IMR-90 (cell line): ENCODE results near the gene NLRP1. TPM values are rescaled to one million over a fixed set of nuclear protein-coding genes. Genes with fewer than 3 reads are reported as not detected.

Experiments used
- ATAC-seq: fragments of 200-7000 bp; cut with Tn5 transposase; 2 replicates; pipeline ENCODE4 v1.9.1; 2020; ENCODE audit warnings: low read depth, mild to moderate bottlenecking, moderate library complexity
- BruUV-seq: library from RNA; stranded (reverse); fragments of 400-500 nt; replicated peaks from 2 replicates; lab custom pipeline; 2021; lab: Mats Ljungman, UMichigan
- CTCF ChIA-PET: fragments of 300-600 bp; formaldehyde crosslinking; extraction: SDS; loops from one replicate; lab custom pipeline; 2021; ENCODE audit warnings: antibody characterized with exemption; lab: Yijun Ruan, JAX
- POLR2A ChIA-PET: fragments of 300-600 bp; sonication (Branson Sonifier 250); formaldehyde crosslinking; loops from one replicate; lab custom pipeline; 2022; ENCODE audit warnings: antibody characterized with exemption; ENCODE audit not compliant: unreplicated experiment; lab: Charles Lee
- DNase-seq: peaks from one replicate; pipeline ENCODE4 v3.0.0; 2013
- H2AFZ ChIP-seq: replicated peaks from 2 replicates; pipeline ENCODE3; 2013; ENCODE audit warnings: low read length, mild to moderate bottlenecking; ENCODE audit not compliant: poor library complexity
- H2AK5ac ChIP-seq: 2 replicates; pipeline ENCODE4 v1.6.1; 2013; ENCODE audit warnings: low read depth, low read length, inconsistent platforms
- H2AK9ac ChIP-seq: replicated peaks from 2 replicates; pipeline ENCODE3; 2013; ENCODE audit warnings: mild to moderate bottlenecking, low read depth, low read length, moderate library complexity; ENCODE audit not compliant: poor library complexity
- H2BK120ac ChIP-seq: 2 replicates; pipeline ENCODE4 v1.6.1; 2013; ENCODE audit warnings: low read depth, low read length, inconsistent platforms
- H2BK15ac ChIP-seq: 3 replicates; pipeline ENCODE4 v1.6.1; 2013; ENCODE audit warnings: low read depth, low read length, inconsistent platforms
- H2BK20ac ChIP-seq: 2 replicates; pipeline ENCODE4 v1.6.1; 2013; ENCODE audit warnings: low read depth, mild to moderate bottlenecking, inconsistent platforms, low read length, moderate library complexity
- H2BK5ac ChIP-seq: 2 replicates; pipeline ENCODE4 v1.6.1; 2013; ENCODE audit warnings: mild to moderate bottlenecking, low read depth, low read length, inconsistent platforms; ENCODE audit not compliant: poor library complexity, severe bottlenecking
- H3K14ac ChIP-seq: replicated peaks from 2 replicates; pipeline ENCODE4 v1.6.1; 2013; ENCODE audit warnings: low read depth, low read length, inconsistent platforms
- H3K18ac ChIP-seq: 2 replicates; pipeline ENCODE4 v1.6.1; 2013; ENCODE audit warnings: low read depth, low read length, control low read depth
- H3K23ac ChIP-seq: 2 replicates; pipeline ENCODE4 v1.6.1; 2013; ENCODE audit warnings: low read depth, low read length, inconsistent platforms
- H3K27ac ChIP-seq: 2 replicates; pipeline ENCODE4 v1.5.1; 2013; ENCODE audit warnings: mild to moderate bottlenecking, control low read depth, low read length; ENCODE audit not compliant: insufficient read depth
- H3K27me3 ChIP-seq: 2 replicates; pipeline ENCODE4 v1.6.1; 2013; ENCODE audit warnings: low read length; ENCODE audit not compliant: control insufficient read depth, insufficient read depth
- H3K36me3 ChIP-seq: 2 replicates; pipeline ENCODE4 v1.6.1; 2013; ENCODE audit warnings: low read length, mixed read lengths; ENCODE audit not compliant: control insufficient read depth, insufficient read depth
- H3K4ac ChIP-seq: 2 replicates; pipeline ENCODE4 v1.6.1; 2013; ENCODE audit warnings: low read depth, low read length, inconsistent platforms
- H3K4me1 ChIP-seq: 2 replicates; pipeline ENCODE4 v1.6.1; 2013; ENCODE audit warnings: low read length, mixed read lengths; ENCODE audit not compliant: control insufficient read depth, insufficient read depth
- H3K4me2 ChIP-seq: 2 replicates; pipeline ENCODE4 v1.6.1; 2013; ENCODE audit warnings: low read depth, mild to moderate bottlenecking, control low read depth, low read length, moderate library complexity
- H3K4me3 ChIP-seq: 2 replicates; pipeline ENCODE4 v1.5.1; 2013; ENCODE audit warnings: low read depth, mild to moderate bottlenecking, control low read depth, low read length, moderate library complexity; ENCODE audit not compliant: insufficient read depth
- H3K56ac ChIP-seq: 2 replicates; pipeline ENCODE4 v1.6.1; 2013; ENCODE audit warnings: low read length, inconsistent platforms; ENCODE audit not compliant: insufficient read depth; ENCODE audit errors: extremely low read depth
- H3K79me1 ChIP-seq, 2 experiments: 2 replicates each; pipeline ENCODE4 v1.6.1; 2013; ENCODE audit warnings: low read length in 2 of 2, inconsistent platforms in 1 of 2, low read depth in 1 of 2
- H3K9ac ChIP-seq: 2 replicates; pipeline ENCODE4 v1.6.1; 2013; ENCODE audit warnings: low read depth, low read length, control low read depth
- H3K9me1 ChIP-seq: 2 replicates; pipeline ENCODE4 v1.6.1; 2013; ENCODE audit warnings: low read length, inconsistent platforms; ENCODE audit not compliant: insufficient read depth
- H3K9me3 ChIP-seq: 2 replicates; pipeline ENCODE4 v1.6.1; 2013; ENCODE audit warnings: low read length; ENCODE audit not compliant: control insufficient read depth, insufficient read depth
- H4K20me1 ChIP-seq: 2 replicates; pipeline ENCODE4 v1.6.1; 2013; ENCODE audit warnings: low read length, inconsistent platforms; ENCODE audit not compliant: insufficient read depth
- H4K5ac ChIP-seq: 2 replicates; pipeline ENCODE4 v1.6.1; 2013; ENCODE audit warnings: mild to moderate bottlenecking, low read depth, low read length, control low read depth
- H4K8ac ChIP-seq, 2 experiments: 2 replicates each; pipeline ENCODE4 v1.6.1; 2013; ENCODE audit warnings: low read depth in 2 of 2, low read length in 2 of 2, control low read depth in 1 of 2, inconsistent platforms in 1 of 2
- H4K91ac ChIP-seq: 2 replicates; pipeline ENCODE4 v1.6.1; 2013; ENCODE audit warnings: low read depth, low read length, inconsistent platforms; ENCODE audit not compliant: insufficient read depth
- CHD1 ChIP-seq: IDR thresholded peaks from 2 replicates; pipeline ENCODE4 v1.6.1; 2012; ENCODE audit warnings: low read depth, low read length, improper control_type of control experiment
- MAZ ChIP-seq: IDR thresholded peaks from 2 replicates; pipeline ENCODE4 v1.6.1; 2012; ENCODE audit warnings: low read depth, mild to moderate bottlenecking, low read length, improper control_type of control experiment, moderate library complexity, borderline replicate concordance
- MXI1 ChIP-seq: IDR thresholded peaks from 2 replicates; pipeline ENCODE4 v1.6.1; 2012; ENCODE audit warnings: low read depth, mild to moderate bottlenecking, low read length, moderate library complexity, borderline replicate concordance
- NFE2L2 ChIP-seq: fragments of 150-350 bp; IDR thresholded peaks from 2 replicates; pipeline ENCODE4 v1.6.1; 2016; ENCODE audit warnings: low read depth, mild to moderate bottlenecking, low read length
- RCOR1 ChIP-seq: IDR thresholded peaks from 2 replicates; pipeline ENCODE4 v1.6.1; 2012; ENCODE audit warnings: mild to moderate bottlenecking, low read length, improper control_type of control experiment; ENCODE audit not compliant: insufficient replicate concordance
- WGBS, 2 experiments: methylation state at CpG; one replicate each; pipeline versions ENCODE4 v1.1.5 to v1.1.7; 2013; ENCODE audit warnings: missing lambda C conversion rate in 2 of 2; ENCODE audit not compliant: insufficient read length in 1 of 2; ENCODE audit errors: extremely low coverage in 2 of 2; 5-methylcytosine and 5-hydroxymethylcytosine counted together
- dilution Hi-C: fragments of 300-500 bp; cut with HindIII; formaldehyde crosslinking; loops from one replicate; pipeline ENCODE4 v1.14.3; 2018; ENCODE audit warnings: low sequenced_read_pairs; ENCODE audit not compliant: unreplicated experiment
- in situ Hi-C: fragments of 300-500 bp; cut with MboI; formaldehyde crosslinking; loops from 3 replicates; pipeline ENCODE4 v1.14.3; 2019; ENCODE audit warnings: low sequenced_read_pairs, inconsistent platforms, mixed read lengths
- intact Hi-C: fragments of 100-400 bp; cut with micrococcal nuclease; formaldehyde crosslinking; loops from 2 replicates; pipeline ENCODE4 v1.10.0; 2022
- polyA plus RNA-seq, 3 experiments: library from polyadenylated mRNA; depleted of rRNA; stranded (reverse); fragments of >200 nt; gene quantifications; 2 replicates each; pipeline ENCODE4 v1.2.3, GENCODE V29; 2012; ENCODE audit warnings: low replicate concordance in 1 of 3
- total RNA-seq: library from RNA; depleted of rRNA; stranded (reverse); fragments of >200 nt; gene quantifications from 2 replicates; pipeline ENCODE4 v1.2.3, GENCODE V29; 2012

Gene NLRP1
- total and polyA plus RNA-seq, 2 of the 4 experiments (the other 2 are of a cell fraction) = 134 to 340 TPM

DNA sequence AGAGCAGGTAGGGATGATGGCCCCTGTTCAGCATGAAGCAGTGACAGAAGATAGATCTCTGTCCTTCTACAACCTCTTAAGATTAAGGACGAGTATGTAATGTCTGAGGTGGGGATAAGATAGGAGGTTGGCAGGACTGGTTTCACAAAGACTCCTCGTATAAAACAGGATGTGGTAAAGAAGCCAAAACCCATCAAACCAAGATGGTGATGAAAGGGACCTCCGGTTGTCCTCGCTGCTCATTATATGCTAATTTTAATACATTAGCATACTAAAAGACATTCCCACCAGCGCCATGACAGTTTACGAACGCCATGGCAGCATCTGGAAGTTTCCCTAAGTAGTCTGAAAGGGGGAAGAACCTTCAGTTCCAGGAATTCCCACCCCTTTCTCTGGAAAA is 70.7 kb downstream of the NLRP1 start:
- H3K56ac ChIP-seq = no peak overlapping the region
- H3K4ac ChIP-seq = peak overlapping the region; percentile 71
- no peak for ATAC-seq
- no peaks in the 10 kb centered on the region for H3K9me3 ChIP-seq
- H3K23ac ChIP-seq = peak overlapping the region; percentile 22; the same call in 1 of the 2 replicates
- peaks cover 9 to 28% of the 10 kb centered on the region in 2 experiments for H3K79me1 ChIP-seq
- peak overlapping the region; percentile 60; the same call in 1 of the 2 replicates for H2BK20ac ChIP-seq
- no peak for TF ChIP-seq RCOR1
- TF ChIP-seq CHD1 = no peak
- TF ChIP-seq MAZ = no peak
- no peak for TF ChIP-seq MXI1
- TF ChIP-seq NFE2L2 = no peak
- H2AK9ac ChIP-seq = no peak overlapping the region
- H2AK5ac ChIP-seq = peak overlapping the region; percentile 28; the same call in 1 of the 2 replicates
- peaks cover 5% of the 10 kb centered on the region; the same call in 1 of the 2 replicates for H3K36me3 ChIP-seq
- no peak overlapping the region for H3K14ac ChIP-seq
- no peak overlapping the region for H3K4me2 ChIP-seq
- peak overlapping the region; percentile 74 for H2BK120ac ChIP-seq
- peaks cover 23% of the 10 kb centered on the region for H3K4me1 ChIP-seq
- in situ Hi-C loops (no loop called here), intact Hi-C loops (no loop called here), dilution Hi-C loops (no loop called here)
- H2BK15ac ChIP-seq = peak overlapping the region; percentile 17; the same call in 1 of the 3 replicates
- no peak overlapping the region for H4K8ac ChIP-seq
- H3K4me3 ChIP-seq = no peak overlapping the region
- no peak for DNase-seq
- no peak overlapping the region for H3K9ac ChIP-seq
- no peak overlapping the region for H3K18ac ChIP-seq
- no peaks in the 10 kb centered on the region for H3K27me3 ChIP-seq
- no peak overlapping the region for H2AFZ ChIP-seq
- peaks cover 3% of the 10 kb centered on the region; the same call in 1 of the 2 replicates for H4K20me1 ChIP-seq
- peak overlapping the region; percentile 59 for H4K91ac ChIP-seq
- no peak overlapping the region; the same call in 1 of the 2 replicates for H4K5ac ChIP-seq
- H3K27ac ChIP-seq = no peak overlapping the region
- H2BK5ac ChIP-seq = no peak overlapping the region
- WGBS, 2 experiments = no CpG with 5 or more reads among the region's 7 CpGs
- peaks cover 32% of the 10 kb centered on the region for H3K9me1 ChIP-seq
- no TSS peak for BruUV-seq
- POLR2A ChIA-PET = no interaction called here
- CTCF ChIA-PET = no interaction called here
